Effector CD8-positive, alpha-beta T cell (primary cell): ENCODE data around the gene BPIFB6.
"Not testable (repeated sequence)": the region's sequence is repeated elsewhere in the genome, so short reads cannot be mapped to it uniquely, and the experiment has no call there.

ENCODE experiments used
- DNase-seq: peaks from one replicate; lab custom pipeline; 2025; lab: John Stamatoyannopoulos, UW

Gene BPIFB6

DNA sequence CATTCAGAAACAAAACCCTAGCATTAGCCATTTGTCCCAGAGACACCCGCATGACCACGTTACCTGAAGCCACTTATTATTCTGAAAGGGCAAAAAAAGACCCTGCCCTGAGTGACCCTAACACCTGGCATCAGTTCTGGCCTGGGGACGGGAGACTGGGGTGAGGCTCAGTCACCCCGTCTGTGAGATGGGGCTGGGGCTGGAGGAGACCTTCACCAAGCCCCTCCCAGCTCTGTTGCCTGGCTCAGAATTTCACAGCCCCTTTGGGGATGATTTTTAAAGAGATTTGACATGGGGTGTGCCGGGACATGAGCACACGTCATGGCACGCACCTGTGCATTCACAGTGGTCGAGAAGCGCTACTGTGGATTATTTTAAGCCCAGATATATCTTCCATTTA, 1.4 kb upstream of the BPIFB6 start:
- no peak for DNase-seq

DNA sequence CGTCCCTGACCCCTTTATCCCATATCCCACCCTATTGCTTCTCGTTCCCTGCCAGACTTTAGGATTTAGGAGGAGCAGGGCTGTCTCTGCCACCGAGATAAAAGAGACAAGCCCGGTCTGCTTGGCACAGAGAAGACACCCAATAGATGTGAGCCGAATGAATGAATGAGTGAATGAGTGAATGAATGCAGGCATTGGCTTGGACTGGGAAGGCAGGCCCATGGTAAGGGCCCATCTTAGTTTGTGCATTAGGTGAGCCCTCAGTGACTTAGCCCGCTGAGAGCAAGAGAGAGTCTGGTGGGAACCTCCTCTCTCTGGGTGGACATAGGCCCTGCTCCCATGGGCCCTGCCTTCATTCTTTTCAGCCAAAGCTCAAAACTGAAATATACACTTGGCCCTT, 879 bp upstream of the BPIFB6 start:
- DNase-seq: no peak

DNA sequence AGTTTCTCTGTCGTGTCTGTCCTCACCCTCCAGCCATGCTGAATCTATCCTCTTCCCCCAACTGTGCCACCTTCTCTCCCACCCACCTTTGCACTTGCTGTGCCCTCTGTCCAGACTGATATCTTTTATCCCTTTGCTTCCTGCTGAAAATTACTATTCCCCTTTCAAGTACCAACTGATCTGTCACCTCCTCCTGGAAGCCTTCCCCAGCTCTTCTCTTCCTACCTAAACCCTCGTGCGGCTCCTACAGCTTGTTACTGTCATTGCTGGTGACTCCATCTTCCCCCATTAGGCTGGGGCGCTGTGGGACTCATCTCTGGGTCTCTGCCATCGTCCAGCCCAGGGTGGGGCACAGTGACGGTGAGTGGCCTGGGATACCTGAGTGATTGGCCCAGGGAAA, 1.1 kb downstream of the BPIFB6 start:
- no peak for DNase-seq

DNA sequence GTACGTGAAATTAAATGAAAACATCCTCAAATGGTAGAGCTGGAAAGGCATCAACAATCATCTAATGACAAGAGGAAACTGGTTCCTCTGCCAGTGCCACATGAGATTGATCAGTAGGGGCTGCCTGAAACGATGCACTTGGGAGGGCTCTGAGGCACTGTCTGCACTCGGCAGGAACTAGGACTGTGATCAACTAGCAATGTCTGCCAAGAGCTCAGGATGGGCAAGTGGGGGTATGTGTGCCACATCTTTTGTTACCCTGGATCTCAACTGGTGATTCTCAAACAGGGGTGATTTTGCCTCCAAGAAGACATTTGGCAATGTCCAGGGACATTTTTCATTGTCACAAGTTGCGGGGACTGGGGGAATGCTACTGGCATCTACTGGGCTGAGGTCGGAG, 1.9 kb downstream of the BPIFB6 start:
- DNase-seq: no peak

DNA sequence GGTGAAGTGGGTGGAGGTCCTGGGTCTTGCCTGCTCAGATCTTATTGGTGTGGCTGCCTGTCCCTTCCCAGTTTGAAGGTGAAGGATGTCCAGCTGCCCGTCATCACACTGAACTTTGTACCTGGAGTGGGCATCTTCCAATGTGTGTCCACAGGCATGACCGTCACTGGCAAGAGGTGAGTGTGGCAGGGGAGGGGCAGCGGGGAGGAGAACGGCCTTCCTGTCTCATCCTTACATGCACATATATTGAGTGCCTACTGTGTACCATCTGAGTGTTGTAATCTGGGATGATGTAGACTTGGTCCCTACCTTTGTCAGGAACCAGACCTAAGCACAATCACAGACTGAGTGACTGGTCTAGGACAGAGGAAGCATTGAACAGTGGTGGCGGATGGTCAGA, 2.7 kb downstream of the BPIFB6 start:
- no peak for DNase-seq

DNA sequence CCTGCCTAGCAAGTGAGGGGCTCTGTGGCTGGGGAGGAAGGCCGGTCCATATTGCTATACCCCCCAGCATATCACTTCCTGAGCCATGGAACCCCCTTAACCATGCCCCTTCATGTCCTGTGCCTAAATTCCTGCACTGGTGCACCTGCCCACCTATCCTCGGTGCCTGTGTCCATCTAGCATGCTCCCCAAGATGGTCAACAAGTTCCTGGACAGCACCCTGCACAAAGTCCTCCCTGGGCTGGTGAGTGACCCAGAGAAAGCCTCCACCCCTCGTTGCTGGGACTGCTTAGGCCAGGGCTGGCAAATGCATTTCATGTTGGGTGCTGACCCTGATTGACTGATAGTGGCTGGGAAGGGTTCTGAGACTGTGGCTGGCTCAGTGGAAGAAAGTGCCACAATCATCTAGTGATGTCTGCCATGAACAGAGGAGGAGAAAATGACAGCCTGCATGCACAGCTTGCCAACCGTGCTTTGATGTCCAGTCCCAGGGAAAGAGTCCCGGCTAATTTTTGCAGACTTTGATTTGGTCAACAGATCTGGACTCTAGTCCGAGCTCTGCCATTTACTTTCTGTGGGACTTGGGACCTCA, 3.5 kb downstream of the BPIFB6 start:
- DNase-seq: no peak

DNA sequence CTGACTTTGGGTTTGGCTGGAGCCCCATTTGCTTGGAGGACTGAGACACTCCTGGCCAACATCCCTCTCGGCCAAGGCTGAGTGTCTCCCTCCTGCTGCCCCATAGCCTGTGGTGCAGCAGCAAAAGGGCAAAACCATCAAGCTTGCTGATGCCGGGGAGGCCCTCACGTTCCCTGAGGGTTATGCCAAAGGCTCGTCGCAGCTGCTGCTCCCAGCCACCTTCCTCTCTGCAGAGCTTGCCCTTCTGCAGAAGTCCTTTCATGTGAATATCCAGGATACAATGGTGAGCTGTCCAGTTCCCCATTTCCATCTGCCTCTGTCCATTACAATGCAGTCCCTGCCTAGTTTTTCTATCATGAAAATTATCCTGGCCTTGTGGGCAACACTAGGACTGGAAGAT, 6.0 kb downstream of the BPIFB6 start:
- DNase-seq: no peak

DNA sequence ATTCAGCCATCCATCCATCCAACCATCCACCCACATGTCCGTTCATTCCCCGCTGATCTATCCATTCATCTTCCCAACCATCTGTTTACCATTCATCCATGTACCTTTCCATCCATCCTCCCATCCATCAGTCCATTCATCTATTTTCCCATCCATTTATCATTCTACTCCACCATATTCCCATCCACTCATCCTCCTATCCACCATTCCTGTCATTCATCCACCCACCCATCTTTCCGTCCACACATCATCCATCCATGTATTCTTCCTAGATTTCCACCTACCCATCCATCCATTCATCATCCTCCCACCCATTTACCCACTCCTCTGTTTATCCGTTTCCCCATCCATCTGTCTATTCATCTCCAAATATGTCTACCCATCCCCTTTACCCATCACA, 6.8 kb downstream of the BPIFB6 start:
- no peak for DNase-seq

DNA sequence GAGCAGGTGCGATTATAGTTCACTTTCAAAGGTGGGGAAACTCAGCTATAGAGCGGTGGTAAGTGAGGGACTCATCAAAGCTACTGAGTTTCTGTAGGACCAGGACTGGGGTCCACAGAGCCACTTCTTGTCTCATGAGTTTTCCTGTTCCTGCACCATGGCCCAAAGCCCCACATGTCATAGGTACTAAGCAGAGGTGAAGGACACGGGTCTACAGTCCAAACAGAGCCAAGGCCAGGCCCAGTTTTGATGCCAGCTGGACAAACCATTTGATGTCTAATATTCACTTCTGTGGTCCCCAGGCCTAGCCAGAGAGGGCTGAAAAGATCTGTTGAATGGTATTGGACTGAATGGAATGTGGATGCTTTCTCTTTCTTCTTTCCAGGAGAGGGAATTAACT, 11.0 kb downstream of the BPIFB6 start:
- no peak for DNase-seq

DNA sequence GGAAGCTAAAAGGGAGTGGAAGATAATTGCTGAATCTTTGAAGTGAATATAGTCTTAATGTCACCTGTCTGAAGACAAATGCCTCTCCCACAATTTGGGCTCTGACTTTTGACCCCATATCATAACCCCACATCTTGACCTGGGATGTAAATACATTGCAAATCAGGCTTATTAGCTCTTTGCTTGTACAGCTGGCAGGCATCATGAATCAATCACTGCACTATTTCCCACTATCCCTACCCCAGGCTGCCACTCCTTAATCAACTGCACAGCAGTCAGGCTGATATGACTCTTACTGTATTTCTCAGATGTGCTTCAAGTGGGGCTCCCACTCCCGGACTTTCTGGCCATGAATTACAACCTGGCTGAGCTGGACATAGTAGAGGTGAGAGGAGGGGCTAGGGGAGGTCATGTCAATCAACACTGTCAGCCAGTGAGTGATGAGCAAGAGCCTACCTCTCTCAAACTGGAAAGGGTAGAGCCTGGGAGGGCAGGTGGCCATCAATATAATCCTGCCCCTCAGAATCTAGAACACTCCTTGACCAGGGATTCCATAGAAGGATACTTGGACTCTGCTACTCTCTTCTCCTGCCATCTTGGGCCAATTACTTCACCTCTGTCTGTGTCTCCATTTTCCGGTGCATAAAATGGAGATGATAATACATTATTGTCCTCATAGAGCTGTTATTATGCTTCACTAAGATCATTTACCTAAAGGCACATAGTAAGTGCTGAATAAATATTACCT, 11.7 kb downstream of the BPIFB6 start:
- no peak for DNase-seq

DNA sequence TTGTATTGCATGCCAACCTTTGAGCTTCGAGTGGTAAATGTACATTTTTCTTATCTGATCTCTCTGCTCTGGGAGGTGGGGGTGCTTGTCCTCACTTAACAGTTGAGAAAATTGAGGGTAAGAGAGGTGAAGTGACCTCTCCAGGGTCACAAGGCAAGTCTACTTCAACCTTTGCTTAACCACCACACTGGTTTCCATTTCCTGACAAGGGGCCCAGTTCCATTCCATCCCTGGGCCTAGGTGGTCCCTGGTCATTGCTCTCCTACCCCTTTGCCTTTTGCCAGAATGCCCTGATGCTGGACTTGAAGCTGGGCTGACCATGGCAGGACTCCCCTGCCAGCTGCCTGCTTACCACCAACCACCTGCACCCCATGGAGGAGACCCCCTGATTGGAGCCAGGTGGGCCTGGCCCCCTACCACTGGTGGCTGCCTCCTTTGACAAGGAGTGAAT, 12.3 kb downstream of the BPIFB6 start:
- DNase-seq: no peak

DNA sequence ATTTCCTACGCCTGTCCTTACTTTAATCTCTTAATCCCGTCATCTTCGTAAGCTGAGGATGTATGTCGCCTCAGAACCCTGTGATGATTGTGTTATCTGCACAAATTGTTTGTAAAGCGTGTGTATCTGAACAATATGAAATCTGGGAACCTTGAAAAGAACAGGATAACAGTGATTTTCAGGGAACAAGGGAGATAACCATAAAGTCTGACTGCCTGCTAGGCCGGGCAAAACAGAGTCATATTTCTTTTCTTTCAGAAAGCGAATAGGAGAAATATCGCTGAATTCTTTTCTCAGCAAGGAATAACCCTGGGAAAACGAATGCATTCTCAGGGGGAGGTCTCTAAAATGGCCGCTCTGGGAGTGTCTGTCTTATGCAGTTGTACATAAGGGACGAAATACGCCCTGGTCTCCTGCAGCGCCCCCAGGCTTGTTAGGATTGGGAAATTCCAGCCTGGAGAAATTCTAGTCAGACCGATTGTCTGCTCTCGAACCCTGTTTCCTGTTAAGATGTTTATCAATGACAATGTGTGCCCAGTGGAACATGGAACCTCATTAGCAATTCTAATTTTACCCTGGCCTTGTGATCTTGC, 13.8 kb downstream of the BPIFB6 start:
- DNase-seq: not testable (repeated sequence)

DNA sequence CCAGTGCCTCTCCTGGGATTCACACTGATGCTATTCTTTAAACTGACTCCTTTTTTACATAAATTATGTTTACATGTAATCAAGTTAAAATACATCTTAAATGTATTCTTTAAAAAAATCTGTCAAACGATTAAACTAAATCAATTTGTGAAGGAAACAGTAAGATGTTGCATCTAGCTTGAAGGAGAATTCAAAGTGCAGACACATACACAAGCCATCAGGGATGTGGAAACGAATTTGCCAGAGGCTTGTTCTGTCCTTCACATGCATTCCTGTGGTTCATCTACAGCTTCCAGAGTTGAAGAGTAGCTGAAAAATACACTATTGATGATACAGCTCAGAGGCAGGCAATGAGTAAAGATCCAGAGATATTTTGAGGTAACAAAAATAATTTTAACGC, 15.0 kb downstream of the BPIFB6 start:
- DNase-seq: no peak

DNA sequence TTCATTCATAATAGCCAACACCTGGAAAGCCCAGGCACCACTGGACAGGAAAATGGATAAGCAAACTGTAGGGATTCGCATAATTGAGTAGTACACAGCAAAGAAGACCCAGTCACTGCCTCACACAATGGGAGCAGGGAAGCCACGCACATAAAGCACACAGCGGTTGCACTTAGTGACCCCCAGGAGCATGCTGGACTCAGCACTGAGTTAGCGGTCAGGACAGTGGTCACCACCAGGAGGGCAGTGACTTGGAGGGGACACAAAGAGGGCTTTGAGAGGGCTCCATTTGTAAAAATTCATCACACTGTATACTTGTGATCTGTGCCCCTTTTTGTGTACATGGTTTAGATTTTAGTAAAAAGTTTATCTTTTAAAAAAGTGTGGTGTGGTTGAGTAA, 19.9 kb downstream of the BPIFB6 start:
- DNase-seq: no peak

DNA sequence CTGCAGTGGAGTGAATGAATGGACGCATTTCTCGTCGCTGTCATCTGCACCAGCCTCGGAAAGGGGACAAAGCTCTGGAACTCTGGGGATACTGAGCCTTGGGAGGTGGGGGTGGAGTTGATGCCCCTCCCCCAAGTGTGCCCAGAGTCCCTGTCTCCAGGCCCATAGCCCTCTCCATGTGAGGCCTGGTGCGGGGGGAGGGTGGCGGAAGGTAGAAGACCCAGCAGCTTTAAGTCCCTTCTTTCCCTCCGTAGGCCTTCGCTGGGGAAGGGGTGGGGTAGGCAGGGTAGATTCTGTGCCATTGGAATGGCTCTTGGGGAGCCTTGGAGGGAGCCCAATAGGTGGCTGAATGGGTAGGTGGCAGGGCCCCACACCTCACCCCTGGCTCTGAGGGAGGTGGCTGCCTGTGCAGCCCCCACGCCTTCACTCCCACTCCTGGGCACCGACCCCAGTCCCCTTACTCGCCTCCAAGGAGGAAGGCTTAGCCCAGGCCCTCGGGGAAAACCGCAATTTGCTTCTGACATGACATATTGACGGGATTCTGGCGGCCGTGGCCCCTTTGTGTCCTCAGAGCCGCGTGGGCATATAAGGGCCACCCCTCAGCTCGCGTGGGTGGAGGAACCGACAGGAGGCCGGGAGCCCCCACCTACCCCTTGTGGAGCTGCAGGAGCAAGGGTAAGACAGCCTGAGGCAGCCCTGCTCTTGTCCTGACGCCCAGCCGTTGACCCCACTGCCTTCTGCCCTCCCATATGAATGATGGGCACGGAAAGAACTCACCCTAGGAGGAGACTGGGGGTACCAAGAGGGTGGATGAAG, 22.1 kb downstream of the BPIFB6 start, which contains the start of gene BPIFB3:
TSS of gene BPIFB3 (plus strand) at position 613 of the 816 bp plus-strand sequence. CDS start 1,533 bp downstream, outside the sequence.
- DNase-seq: no peak

DNA sequence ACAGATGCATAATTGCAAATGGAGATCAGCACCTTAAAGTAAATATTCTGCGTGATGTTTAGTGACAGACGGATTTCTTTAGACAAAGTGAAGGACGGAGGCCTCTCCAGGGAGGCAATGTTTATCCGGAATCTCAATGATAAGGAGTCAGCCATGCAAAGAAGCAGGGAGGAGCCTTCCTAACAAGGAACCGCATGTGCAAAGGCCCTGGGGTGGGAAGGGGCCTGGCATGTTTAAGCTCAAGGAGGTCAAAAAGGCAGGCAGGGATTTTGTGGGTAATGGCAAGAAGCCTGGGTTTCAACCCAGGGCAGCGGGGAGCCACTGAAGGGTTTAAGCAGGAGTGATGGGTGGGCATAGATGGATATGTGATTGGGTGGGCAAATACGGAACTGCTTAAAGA, 22.9 kb downstream of the BPIFB6 start:
- no peak for DNase-seq

DNA sequence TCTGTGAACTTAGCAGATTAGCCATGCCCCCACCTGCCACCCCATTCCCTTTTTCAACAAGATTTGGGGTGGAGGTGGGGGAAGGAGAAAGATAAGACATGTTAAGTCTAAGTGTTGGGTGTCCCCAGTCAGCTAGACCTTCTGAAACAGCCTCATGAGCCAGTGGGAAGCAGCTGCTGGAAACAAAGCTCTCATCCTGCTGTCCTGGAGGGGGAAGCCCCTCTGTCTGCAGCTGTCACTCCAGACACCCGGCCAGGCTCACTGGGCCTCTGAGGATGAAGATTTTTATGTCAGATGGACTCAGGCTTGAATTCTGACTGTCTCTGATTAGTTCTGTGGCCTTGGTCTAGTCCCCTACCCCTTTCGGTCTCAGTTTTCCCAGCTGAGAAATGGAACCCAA, 23.3 kb downstream of the BPIFB6 start:
- DNase-seq: no peak

DNA sequence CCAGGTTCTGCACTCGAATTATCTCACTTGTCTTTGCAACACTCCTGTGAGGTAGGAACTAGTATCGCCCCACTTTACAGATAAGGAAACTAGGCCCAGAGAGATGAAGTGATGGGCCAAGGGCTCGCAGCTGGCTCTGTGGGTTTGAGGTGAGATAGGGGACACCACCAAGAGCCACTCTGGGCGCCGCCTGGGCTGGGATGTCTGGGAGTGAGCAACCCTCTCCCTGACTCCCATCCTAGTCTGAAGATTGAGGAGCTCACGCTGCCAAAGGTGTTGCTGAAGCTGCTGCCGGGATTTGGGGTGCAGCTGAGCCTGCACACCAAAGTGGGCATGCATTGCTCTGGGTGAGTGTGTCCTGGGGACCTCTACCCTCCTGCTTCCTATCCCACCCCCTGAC, 27.7 kb downstream of the BPIFB6 start:
- DNase-seq: no peak

DNA sequence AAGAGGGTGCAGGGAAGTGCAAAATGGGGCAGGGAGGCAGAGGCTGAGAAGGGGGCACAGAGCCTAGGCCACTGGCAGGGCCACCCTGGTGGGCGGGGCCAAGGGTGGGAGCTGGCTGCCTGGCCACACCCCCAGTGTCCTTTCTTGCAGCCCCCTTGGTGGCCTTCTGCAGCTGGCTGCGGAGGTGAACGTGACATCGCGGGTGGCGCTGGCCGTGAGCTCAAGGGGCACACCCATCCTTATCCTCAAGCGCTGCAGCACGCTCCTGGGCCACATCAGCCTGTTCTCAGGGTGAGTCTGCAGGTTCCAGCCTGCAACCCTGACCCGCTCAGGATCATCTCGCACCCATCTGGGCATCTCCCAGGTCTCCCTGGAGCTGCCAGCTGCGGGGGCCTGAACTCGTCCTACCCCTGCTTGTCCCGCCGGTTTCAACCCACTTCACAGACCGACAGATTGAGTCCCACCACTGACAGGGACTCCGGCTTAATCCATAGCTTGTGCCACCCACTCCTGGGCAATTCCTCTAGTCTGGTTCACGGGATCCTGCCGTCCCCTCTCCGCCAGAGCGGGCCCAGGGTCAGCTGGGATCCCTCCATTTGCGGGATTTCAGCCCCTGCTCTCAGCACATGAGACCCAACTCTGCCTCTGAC, 28.4 kb downstream of the BPIFB6 start:
- no peak for DNase-seq

DNA sequence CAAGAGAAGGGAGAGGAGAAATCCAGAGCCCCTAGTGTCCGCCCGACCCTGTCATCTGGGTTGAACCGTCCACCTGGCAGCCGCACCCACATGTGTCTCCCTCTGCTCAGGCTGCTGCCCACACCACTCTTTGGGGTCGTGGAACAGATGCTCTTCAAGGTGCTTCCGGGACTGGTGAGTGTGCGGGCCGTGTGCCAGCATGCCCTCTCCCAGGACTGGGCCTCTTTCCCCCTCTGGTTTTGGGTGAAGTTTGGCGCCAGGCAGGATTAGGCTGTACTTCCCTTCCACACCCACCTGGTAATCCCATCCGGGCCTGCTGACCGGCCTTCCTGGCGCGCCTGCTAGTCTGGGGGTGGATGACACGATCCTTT, 30.2 kb downstream of the BPIFB6 start:
- DNase-seq: no peak

DNA sequence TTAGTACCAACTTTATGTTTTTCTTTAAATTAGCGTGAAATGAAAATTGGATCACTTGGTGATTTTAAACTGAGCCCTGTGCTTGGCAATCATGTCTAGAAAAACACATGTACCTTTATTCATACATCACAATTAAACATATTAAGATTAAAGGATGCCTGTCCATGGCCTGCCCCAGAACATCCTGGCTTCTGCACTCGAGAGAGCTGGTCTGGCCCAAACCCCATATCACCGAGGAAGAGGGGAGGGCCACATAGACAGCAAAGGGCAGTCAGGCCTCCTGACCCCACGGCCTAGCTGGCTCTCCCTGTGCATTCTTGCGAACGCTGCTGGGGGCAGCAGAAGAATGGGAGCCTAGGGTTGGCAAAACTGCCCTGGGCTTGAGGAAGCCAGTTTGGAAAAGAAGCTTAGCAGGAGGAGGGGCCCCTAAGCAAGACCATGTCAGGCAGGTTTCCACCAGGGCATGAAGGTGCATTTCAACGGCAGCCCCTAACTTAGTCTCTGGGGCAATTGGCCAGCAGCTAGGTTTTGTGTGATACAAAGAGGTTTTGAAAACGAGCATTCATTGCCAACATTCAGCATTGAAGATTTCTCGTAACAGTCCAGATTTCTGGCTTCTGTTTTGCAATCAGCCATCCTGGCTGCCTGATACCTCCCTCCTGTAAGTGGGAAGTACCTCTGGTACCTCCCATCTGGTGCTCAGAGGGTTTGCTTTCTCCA, 30.8 kb downstream of the BPIFB6 start:
- DNase-seq: no peak

DNA sequence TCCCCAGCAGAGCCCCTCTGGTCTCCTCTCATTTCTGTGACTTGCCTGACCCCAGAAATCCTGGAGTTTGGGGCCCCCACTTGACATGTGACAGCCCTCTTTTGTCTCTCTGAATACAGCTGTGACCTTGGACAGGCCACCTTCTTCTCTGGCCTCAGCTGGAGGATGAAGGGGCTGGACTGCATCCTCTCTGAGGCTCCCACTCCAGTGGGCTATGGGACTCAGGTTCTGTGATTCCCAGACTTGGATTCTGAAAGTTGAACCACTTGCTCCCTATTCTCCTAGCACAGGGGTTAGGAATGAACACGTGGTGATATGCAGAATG, 31.3 kb downstream of the BPIFB6 start:
- DNase-seq: no peak
